GM12878 (cell line): Measurements from ENCODE around the gene AP1G2. TPM values are rescaled to one million over a fixed set of nuclear protein-coding genes. Genes with fewer than 3 reads are reported as not detected.
"Not testable (repeated sequence)": the region's sequence is repeated elsewhere in the genome, so short reads cannot be mapped to it uniquely, and the experiment has no call there.

ENCODE experiments used
- ATAC-seq: fragments of 200-7000 bp; cut with Tn5 transposase; 3 replicates; pipeline ENCODE4 v1.9.1; 2020; ENCODE audit warnings: mild to moderate bottlenecking, moderate library complexity
- BruUV-seq: library from RNA; stranded (reverse); fragments of 400-500 nt; replicated peaks from 2 replicates; lab custom pipeline; 2021; lab: Mats Ljungman, UMichigan
- CTCF ChIA-PET: fragments of 300-600 bp; sonication (Branson Sonifier 250); formaldehyde crosslinking; extraction: SDS; loops from one replicate; lab custom pipeline; 2021; ENCODE audit warnings: inconsistent platforms; lab: Yijun Ruan, JAX
- POLR2A ChIA-PET: fragments of 350-600 bp; formaldehyde crosslinking; extraction: SDS; loops from one replicate; lab custom pipeline; 2021; ENCODE audit warnings: inconsistent platforms; lab: Charles Lee
- RAD21 ChIA-PET: fragments of 300-600 bp; sonication (Branson Sonifier 250); formaldehyde crosslinking; loops from one replicate; lab custom pipeline; 2023; ENCODE audit warnings: antibody characterized with exemption; ENCODE audit not compliant: unreplicated experiment; lab: Charles Lee
- SMC1A ChIA-PET: fragments of 300-600 bp; sonication (Branson Sonifier 250); formaldehyde crosslinking; loops from one replicate; lab custom pipeline; 2023; ENCODE audit not compliant: unreplicated experiment, uncharacterized antibody; lab: Charles Lee
- DNase-seq: peaks from one replicate; pipeline ENCODE4 v3.0.0-alpha.2; 2011; ENCODE audit warnings: low read depth, low spot score
- FAIRE-seq: peaks from 3 replicates; lab custom pipeline; 2011; peaks lifted over from hg19 to GRCh38; lab: Jason Lieb, UNC
- H2AFZ ChIP-seq: 2 replicates; pipeline ENCODE4 v1.6.0; 2011; ENCODE audit warnings: low read depth, low read length, control low read depth; ENCODE audit not compliant: control insufficient read depth
- H3K27ac ChIP-seq: 2 replicates; pipeline ENCODE4 v1.5.1; 2011; ENCODE audit warnings: control low read depth; ENCODE audit not compliant: control insufficient read depth, insufficient read depth
- H3K27me3 ChIP-seq, 2 experiments: replicated peaks in 1 of 2; 2 replicates each; pipeline versions ENCODE4 v1.6.0 to v1.6.1; 2011; ENCODE audit warnings: low read length in 1 of 2; ENCODE audit not compliant: control insufficient read depth in 2 of 2, insufficient read depth in 2 of 2
- H3K36me3 ChIP-seq, 2 experiments: 2 replicates each; pipeline ENCODE4 v1.5.1; 2011; ENCODE audit warnings: low read length in 1 of 2; ENCODE audit not compliant: control insufficient read depth in 2 of 2, insufficient read depth in 2 of 2
- H3K4me1 ChIP-seq: 2 replicates; pipeline ENCODE4 v1.6.1; 2011; ENCODE audit warnings: mild to moderate bottlenecking, low read length, moderate library complexity, mixed read lengths; ENCODE audit not compliant: control insufficient read depth, insufficient read depth
- H3K4me2 ChIP-seq: 2 replicates; pipeline ENCODE4 v1.6.0; 2011; ENCODE audit warnings: control low read depth; ENCODE audit not compliant: control insufficient read depth, insufficient read depth
- H3K4me3 ChIP-seq: fragments of 200-600 bp; sonication (generic); 2 replicates; pipeline ENCODE4 v1.5.1; 2016
- H3K79me2 ChIP-seq: 2 replicates; pipeline ENCODE4 v1.6.0; 2011; ENCODE audit warnings: low read length; ENCODE audit not compliant: control insufficient read depth, insufficient read depth
- H3K9ac ChIP-seq: 2 replicates; pipeline ENCODE4 v1.8.0; 2011; ENCODE audit warnings: low read length, control low read depth, mixed read lengths; ENCODE audit not compliant: control insufficient read depth, insufficient read depth
- H3K9me3 ChIP-seq: replicated peaks from 3 replicates; pipeline ENCODE4 v1.5.1; 2011; ENCODE audit warnings: mild to moderate bottlenecking, low read length; ENCODE audit not compliant: control insufficient read depth, insufficient read depth
- H4K20me1 ChIP-seq: 2 replicates; pipeline ENCODE4 v1.6.0; 2011; ENCODE audit not compliant: control insufficient read depth, insufficient read depth
- BHLHE40 ChIP-seq, 2 experiments: fragments of 450-650 bp in 1 of 2; IDR thresholded peaks; 2 replicates each; pipeline ENCODE4 v1.6.1; 2011 to 2017; ENCODE audit warnings: low read depth in 2 of 2, borderline replicate concordance in 1 of 2, improper control_type of control experiment in 1 of 2, low read length in 1 of 2, mild to moderate bottlenecking in 1 of 2
- ETV6 ChIP-seq, 2 experiments: fragments of 450-650 bp in 1 of 2; IDR thresholded peaks in 1 of 2; conservative IDR thresholded peaks in 1 of 2; 2 replicates each; pipeline ENCODE4 v1.6.1; 2014; ENCODE audit warnings: antibody characterized with exemption in 1 of 2, borderline replicate concordance in 1 of 2, low read depth in 1 of 2, mild to moderate bottlenecking in 1 of 2, moderate library complexity in 1 of 2
- HDAC2 ChIP-seq: fragments of 200-600 bp; sonication (generic); IDR thresholded peaks from 2 replicates; pipeline ENCODE4 v1.6.1; 2017
- RFX5 ChIP-seq: IDR thresholded peaks from 2 replicates; pipeline ENCODE4 v1.6.1; 2011; ENCODE audit warnings: low read depth, low read length, improper control_type of control experiment
- WGBS: methylation state at CpG from one replicate; pipeline ENCODE4 v1.1.6; 2016; ENCODE audit warnings: low lambda C conversion rate; ENCODE audit not compliant: insufficient replicate concordance, insufficient coverage; ENCODE audit errors: missing lambda C conversion rate; 5-methylcytosine and 5-hydroxymethylcytosine counted together
- in situ Hi-C: fragments of 300-500 bp; cut with MboI; formaldehyde crosslinking; loops from 9 replicates; pipeline ENCODE4 v1.14.3; 2018; ENCODE audit warnings: mixed read lengths
- intact Hi-C: fragments of 100-400 bp; cut with micrococcal nuclease; formaldehyde crosslinking; loops from one replicate; pipeline ENCODE4 v1.14.2; 2022; ENCODE audit not compliant: unreplicated experiment
- polyA plus RNA-seq, 11 experiments: library from polyadenylated mRNA; depleted of rRNA in 4 of 11; unstranded in 6 of 11; stranded (reverse) in 5 of 11; fragments of >200 nt; fragmentation: Nextera tagmentation in 4 of 11; fragmentation: Illumina TruSeq in 1 of 11; extraction: Ambion mirVana in 4 of 11; extraction: Trizol in 1 of 11; gene quantifications; 1 replicate in 1 of 11; 2 replicates in 10 of 11; pipeline versions ENCODE4 v1.2.1 to v1.2.3, GENCODE V29; 2011 to 2016; ENCODE audit warnings: inconsistent platforms in 2 of 11, missing spikeins in 2 of 11, low read depth in 1 of 11
- total RNA-seq, 4 experiments: library from RNA; depleted of rRNA in 3 of 4; stranded (reverse); fragments of >200 nt in 3 of 4; fragmentation: Illumina TruSeq in 1 of 4; extraction: Trizol in 1 of 4; gene quantifications; 2 replicates each; pipeline versions ENCODE4 v1.2.1 to v1.2.3, GENCODE V29; 2013 to 2021
- TF ChIP-seq, protein P1 (sequence below): fragments of 450-650 bp; IDR thresholded peaks from 2 replicates; pipeline ENCODE4 v1.6.1; 2017; ENCODE audit warnings: borderline replicate concordance

AP1G2 gene
- total and polyA plus RNA-seq, 10 of the 15 experiments (the other 5 are each of a cell fraction or from before 2014, with no cell fraction given), result 41.5 to 146 (median 103) TPM

DNA sequence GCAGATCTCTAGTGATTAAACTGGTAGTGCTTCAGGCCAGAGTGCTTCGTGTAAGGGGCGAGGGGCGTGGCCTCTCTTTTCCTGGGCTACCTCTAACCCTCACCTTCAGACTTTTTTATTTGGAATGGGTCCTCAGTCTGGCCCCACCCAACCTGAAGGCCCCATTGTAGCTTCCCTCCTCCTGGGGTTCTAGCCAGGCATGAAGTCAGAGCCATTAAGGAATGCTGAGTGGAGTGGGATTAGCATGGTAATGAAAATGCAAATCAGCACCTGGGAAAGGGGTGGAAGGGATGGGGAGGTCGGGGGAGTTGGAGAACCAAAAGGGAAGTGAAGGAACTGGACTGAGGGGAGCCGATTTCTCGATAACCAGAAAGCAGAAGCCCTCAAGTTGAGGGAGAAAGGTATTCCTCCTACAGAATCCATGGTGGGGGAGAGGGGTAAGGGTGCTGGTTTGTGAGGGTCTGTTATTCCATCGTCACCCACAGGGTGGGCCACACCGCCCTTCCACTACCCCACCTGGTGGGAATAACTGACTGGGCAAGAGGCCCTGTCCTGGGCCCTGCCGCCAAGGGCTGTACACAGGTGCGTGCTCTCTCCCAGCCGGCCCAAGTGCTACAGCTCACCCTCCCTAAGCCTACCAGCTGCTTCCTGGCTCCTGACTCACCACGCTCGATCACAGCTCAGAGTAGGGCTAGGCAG, 30.1 kb downstream of the AP1G2 start (continued):
- TF ChIP-seq, protein P1, sequence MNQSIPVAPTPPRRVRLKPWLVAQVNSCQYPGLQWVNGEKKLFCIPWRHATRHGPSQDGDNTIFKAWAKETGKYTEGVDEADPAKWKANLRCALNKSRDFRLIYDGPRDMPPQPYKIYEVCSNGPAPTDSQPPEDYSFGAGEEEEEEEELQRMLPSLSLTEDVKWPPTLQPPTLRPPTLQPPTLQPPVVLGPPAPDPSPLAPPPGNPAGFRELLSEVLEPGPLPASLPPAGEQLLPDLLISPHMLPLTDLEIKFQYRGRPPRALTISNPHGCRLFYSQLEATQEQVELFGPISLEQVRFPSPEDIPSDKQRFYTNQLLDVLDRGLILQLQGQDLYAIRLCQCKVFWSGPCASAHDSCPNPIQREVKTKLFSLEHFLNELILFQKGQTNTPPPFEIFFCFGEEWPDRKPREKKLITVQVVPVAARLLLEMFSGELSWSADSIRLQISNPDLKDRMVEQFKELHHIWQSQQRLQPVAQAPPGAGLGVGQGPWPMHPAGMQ, result no peak
- no peak for TF ChIP-seq RFX5
- TF ChIP-seq BHLHE40 (IDR thresholded peaks at IDR 0.05; ENCODE audit: borderline replicate concordance in 1 of 2, low read depth in 2 of 2, low read length in 1 of 2), result no peak
- no peak for TF ChIP-seq HDAC2
- TF ChIP-seq ETV6 (conservative IDR thresholded peaks at IDR 0.05 in 1 of 2, IDR thresholded peaks at IDR 0.05 in 1 of 2; ENCODE audit: borderline replicate concordance in 1 of 2, low read depth in 1 of 2), result no peak

DNA sequence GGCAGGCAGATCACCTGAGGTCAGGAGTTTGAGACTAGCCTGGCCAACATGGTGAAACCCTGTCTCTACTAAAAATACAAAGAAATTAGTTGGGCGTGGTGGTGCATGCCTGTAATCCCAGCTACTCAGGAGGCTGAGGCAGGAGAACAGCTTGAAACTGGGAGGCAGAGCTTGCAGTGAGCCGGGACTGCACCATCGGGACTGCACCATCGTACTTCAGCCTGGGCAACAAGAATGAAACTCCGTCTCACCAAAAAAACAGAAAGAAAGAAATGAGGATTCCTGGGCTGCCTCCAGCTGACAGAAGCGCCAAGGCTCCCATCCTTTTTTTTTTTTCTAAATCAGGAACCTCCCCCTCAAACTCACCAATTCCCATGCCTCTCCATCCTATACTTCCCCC, 30.7 kb downstream of the AP1G2 start:
- RAD21 ChIA-PET, H2AFZ ChIP-seq, H3K4me2 ChIP-seq, ATAC-seq, FAIRE-seq, H3K36me3 ChIP-seq, H3K9ac ChIP-seq, SMC1A ChIA-PET, H3K79me2 ChIP-seq, H3K4me3 ChIP-seq, H3K9me3 ChIP-seq, H3K27me3 ChIP-seq, DNase-seq, H4K20me1 ChIP-seq, H3K4me1 ChIP-seq, BruUV-seq, H3K27ac ChIP-seq, in situ Hi-C loops: not testable (repeated sequence)
- POLR2A ChIA-PET, result interaction anchor here (0.7 kb wide), 1 partner anchor 15 kb away, joined by 3 read pairs; the partner anchor contains the start of gene ZFHX2
- intact Hi-C loops, result loop anchor here (5.0 kb wide), 1 partner anchor 40 kb away; no protein-coding TSS in a partner anchor
- CTCF ChIA-PET, result interaction anchor here (0.8 to 11.4 kb wide), 5 partner anchors 23 to 210 kb away, joined by 3 to 131 read pairs (median 5); no protein-coding TSS in a partner anchor
- 56% methylated on average over 6 of the region's 6 CpGs for WGBS
